Hepatic stellate cell (primary cell): ENCODE results near the gene DNAI1.

Experiments
- DNase-seq: peaks from one replicate; pipeline ENCODE4 v3.0.0; 2011; ENCODE audit warnings: low spot score

Gene DNAI1

DNA sequence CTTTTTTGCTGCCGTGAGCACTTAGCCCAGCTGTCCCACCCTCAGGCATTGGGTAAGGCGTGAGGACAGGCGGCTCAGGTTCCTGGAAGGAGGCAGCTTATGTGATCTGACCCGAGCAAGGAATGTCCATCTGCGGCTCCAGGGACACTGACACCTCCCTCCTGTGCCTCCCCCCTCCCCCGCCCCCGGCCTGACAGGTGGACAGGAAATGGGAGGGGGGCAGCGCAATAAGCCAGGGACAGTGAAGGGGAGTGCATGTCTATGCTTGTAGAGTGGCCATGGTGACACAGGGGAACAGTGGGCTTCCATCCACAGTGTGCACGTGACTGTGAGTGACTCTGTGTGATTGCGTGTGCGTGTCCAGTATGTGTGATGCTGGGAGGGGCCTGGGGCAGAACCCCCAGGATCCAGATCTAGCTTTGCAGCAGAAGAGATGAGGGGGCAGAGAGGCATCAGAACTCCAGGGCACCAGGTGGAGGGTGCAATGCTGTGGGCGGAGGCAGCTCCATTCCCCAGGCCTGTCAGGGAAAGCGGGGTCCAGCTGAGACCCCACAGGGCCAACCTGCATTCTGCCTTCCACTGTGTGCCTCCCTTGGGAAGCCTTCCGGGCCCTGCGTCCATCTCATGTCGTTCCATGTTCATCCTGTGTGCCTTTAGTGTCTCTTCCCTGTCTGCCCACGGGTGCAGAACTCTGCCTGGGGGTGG is 100.5 kb downstream of the DNAI1 start:
- no peak for DNase-seq

DNA sequence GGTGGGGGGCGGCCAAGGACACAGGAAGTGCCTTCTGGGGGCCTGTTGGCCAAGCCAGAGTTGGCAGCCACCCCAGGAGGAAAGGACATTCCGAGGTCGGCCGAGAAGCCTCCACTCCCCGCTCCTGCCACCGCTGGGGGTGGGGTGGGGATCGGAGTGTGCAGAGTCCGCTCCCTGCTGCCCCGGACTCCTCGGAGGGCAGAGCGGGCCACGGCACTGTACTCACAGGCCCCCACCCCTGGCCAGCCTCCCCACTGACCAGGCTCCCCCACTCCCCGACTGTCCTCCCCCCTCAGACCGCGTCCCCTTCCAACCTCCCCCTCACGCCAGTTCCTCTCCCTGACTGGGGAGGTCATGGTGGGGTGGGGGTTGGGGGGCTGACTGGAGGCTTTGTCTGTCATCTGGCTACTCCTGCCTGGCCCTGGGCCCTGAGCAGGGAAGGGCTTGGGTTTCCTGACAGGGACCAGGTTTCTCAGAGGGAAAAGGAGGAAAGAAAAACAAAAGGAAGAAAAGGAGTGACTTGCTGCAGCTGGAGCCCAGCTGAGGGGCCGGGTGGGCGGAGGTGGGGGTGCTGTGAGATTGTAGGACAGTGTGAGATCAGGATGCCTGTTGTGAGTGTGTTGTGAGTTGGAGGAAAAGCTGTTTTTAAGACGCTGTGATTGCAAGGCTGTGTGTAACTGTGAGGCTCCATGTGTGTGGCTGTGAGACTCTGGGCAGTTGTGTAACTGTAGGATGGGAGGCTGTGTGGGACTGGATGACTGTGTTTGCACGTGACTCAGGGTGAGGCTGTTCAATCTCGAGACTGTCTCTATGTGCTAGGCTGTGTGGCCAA is 101.2 kb downstream of the DNAI1 start:
- peak; percentile 85 for DNase-seq

DNA sequence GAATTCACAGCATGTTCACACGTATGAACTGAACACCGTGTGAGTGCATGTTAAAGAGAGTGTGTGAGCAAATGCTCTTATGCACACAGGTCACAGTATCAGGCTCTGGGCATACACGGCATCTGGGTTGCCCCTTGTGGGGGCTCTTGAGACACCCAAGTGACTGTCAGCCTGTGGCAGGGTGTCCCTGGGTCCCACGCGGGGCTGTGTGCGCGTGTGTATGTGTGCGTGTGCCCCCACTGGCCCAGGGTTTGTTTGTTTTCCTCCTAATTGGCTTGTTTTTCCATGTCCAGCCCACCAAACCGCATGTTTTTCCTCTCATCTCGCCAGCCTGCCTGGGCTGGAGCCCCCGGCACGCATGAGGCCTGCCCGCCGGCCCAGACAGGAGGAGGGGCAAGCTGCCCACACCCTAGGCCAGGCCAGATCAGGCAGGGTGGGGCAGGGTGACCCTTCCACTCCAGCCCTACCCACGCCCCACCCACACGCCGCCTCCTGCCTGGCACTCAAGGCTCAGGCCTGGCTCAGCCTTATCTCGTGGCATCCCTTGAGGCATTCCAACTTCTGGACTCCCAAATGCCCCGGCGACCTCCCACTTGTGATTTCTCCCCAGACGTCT is 102.1 kb downstream of the DNAI1 start:
- DNase-seq, result no peak

DNA sequence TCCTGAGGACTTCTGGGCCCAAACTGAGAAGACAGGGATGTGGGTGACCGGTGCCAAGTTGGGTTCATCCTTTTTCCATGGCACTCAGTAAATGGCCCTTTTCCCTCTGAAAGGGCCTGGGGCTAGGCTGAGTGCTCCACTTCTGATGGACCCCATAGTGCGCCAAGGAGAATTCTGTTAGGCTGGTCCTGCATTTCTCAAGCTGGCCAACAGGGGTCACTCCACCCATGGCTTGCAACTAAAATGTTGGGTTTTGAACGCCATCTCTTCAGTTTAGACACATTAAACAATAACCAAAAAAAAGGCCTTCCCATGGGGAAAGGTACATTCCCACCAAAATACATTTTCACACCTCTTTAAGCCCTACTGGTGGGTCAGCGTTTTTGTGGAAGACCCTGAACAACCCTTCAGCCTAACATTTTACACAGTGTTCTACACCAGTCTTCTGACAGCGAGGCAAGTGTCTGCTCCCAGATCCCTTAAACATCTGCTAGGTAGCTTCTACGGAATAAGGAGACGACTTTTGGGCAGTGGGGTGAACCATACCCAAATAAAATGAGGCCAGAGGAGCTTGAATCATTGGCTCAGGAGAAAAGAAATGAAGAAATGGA is 103.6 kb downstream of the DNAI1 start:
- DNase-seq, result no peak

DNA sequence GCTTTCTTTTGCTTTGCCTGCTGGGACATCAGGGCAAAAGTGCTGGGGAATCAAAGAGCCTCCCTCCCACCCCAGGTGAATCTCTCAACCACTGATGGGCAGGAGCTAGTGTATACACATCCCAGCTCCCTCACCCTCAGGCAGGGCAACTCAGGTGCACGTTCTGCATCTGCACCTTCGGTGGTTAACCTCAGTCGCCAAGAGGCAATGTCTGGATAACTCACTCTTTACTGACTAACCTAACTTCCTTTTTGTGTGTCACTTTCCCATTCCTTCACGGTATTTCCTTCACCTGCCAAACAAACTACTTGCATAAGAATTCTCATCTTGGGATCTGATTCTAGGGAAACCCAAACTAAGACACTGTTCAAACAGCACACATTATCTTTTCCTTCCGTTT is 104.7 kb downstream of the DNAI1 start:
- no peak for DNase-seq

DNA sequence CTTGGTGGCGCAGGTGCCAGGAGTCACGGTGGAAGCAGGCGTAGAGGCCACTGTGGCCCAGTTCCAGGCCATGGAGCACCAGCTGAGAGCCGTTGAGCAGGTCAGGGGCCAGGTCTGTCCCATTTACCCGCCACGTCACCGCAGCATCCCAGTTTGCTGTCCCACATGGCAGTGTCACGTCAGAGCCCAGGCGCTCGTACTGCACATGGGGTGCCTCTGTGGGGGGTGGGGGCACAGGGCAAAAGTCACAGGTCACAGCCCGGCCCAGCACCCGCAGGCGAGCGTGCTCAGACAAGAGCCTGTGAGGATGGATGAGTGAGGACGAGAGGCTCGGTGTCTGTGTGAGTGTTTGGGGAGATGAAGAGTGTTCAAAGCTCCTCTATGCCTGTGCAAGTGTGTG is 106.0 kb downstream of the DNAI1 start:
- no peak for DNase-seq

DNA sequence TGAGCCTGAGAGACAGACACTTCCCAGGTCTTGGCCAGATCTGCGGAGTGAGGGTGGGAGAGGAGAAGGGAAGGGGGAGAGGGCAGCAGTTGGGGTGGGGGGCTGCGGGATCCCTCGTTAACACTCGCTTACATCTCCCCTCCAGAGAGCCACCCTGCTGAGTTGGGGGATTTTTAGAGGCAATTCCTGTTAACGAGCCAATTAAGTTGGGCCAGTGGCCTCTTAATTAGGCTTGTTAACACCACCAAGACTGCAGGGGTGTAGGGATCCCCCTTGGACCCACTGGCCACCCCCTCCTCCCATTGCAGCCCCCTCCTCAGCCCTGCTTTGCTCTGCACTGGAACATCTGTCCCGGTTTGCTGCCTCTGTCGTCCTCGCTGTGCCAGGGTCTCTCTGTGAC is 107.3 kb downstream of the DNAI1 start:
- no peak for DNase-seq

DNA sequence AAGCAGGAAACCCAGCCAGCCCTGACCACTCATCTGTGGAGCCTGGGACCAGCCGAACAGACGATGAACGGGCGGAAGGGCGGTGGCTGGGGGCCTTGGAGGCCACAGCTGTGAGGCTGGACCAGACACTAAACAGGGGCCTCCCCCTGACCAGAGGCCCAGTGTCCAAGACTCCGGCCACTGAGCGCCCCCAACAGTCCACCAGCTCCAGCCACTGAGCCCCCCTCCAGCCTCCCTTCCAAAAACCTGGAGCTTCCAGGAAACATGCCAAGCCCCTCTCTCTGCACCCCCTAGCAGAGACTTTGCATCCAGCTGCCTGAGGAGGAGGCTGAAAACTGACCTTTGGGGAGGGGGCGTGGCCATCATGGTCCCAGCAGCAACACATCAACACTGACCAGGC is 107.7 kb downstream of the DNAI1 start:
- DNase-seq, result no peak

DNA sequence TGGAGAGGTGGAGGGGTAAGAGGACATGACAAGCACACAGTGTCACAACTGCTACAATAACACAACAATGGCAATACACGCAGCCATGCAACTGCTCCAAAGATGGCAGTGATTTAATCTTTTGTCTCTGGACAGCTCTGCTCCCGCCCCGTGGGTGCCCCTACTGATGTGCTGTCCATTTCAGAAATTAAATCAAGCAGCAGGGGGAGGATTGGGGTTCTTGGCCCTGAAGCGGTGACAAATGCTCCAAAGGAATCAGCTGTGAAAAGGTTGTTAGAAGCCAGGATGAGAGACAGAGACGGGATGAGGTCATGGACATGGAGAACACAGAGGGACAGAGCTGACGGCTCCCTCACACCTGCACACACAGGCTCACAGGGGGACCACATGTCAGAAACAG is 108.4 kb downstream of the DNAI1 start:
- DNase-seq, result no peak

DNA sequence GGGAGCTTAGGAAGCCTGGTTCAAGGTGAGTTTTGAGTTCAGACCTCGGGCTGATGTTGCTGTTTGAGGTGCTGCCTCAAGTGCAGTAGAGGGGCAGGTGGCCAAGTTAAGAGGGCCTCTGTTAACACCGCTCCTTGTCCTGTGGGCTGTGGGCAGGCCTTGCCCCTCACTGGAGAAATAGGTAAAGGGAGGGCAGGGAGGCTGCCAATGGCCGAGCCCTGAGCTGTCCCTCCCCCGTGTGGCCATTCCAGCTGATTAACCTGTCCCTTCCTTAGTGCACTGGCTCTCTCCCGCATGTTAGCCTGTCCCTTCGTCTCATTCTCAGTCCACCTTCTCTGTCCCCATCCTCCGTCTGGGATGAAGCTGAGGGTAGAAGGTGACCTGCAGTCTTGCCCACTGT is 109.5 kb downstream of the DNAI1 start:
- DNase-seq, result no peak

DNA sequence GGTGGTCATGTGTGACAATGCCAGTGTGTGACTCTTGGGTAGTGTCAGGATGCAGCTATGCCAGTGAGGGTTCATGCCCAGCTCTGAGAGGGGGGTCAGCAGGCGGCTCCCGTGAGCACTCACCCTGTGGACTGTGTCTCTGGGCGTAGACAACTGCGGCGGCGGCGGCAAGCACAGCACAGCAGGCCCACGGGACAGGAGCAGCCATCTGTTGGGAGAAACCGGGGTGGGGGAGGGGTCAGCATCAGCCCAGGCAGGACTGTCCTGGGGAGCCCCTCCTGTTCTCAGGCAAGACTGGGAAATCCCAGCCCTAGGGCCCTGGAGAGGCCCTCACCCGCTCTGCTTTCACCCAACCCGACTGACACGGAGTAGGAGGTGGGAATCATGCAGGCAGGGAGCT is 110.2 kb downstream of the DNAI1 start:
- DNase-seq, result no peak

DNA sequence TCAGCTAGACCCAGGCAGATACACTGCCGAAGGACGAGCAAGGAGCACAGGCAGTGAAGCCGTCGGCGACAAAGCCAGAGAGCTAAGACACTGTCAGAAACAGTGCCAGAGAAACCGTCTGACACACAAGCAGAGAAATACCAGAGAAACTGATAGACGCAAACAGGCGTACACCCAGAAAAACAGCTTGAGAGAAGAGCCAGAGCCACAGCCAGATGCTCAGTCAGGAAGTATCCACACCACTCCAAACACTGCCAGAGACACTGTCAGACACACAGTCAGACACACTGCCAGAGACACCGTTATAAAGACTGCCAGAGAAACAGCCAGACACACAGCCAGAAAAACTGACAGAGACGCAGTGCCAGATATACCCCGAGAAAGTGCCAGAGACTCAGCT is 111.8 kb downstream of the DNAI1 start:
- DNase-seq, result no peak
